ENCODE results near the gene C1orf56. TPM values are rescaled to one million over a fixed set of nuclear protein-coding genes. Genes with fewer than 3 reads are reported as not detected.

C1orf56 gene
- total RNA-seq, 6 donors from 2014 or later: 2.6 to 9.4 (median 3.8) TPM

- WGBS, 2 donors: 48 to 63% methylated on average over 2 of the region's 2 CpGs
- no peak for TF ChIP-seq CTCF (IDR thresholded peaks at IDR 0.05)
- peak in 1 of 2 donors; percentile 11 for TF ChIP-seq POLR2AphosphoS5 (IDR thresholded peaks at IDR 0.05)
- peak overlapping the region; percentile 52 to 65 (median 60) for H3K27ac ChIP-seq
- no peaks in the 10 kb centered on the region for H3K27me3 ChIP-seq
- no peaks in the 10 kb centered on the region for H3K9me3 ChIP-seq
- peak in 1 of 2 donors; percentile 68 for DNase-seq
- peaks cover 2 to 10% (median 7%) of the 10 kb centered on the region in 4 donors for H3K36me3 ChIP-seq
- H3K4me3 ChIP-seq: no peak overlapping the region
- peak; percentile 37 to 71 for ATAC-seq (ENCODE audit: low FRiP score in 2 of 2)
- peaks cover 31 to 56% (median 42%) of the 10 kb centered on the region in 4 donors for H3K4me1 ChIP-seq
Observed at GRCh38 chr1:151013518-151013917, 34.0 kb upstream of the C1orf56 start.

DNA sequence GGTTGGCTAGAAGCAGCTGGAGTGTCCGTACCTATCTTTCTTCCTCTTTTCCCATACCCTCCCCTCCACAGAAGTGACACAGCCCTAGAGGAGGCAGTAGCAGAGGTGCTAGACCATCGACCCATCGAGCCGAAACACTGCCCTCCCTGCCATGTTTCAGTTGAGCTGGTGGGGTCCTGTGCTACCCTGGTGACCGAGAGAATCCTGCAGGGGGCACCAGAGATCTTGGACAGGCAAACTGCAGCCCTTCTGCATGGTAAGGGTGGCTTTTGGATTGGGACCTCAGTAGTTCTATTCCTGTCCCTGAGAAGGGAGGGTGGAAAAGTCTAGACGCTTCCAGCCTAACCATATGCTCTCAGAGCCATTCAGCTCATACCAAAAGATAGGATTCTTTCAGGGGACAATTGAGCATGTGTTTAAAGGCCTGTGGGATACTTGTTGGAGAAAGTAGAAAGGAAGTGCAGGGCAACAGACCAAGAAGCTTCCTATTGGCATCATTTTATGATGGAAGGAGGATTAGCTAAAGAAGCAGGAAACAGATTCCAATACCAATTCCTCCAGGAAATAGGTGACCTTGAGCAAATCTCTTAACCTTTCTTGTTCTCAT lies 22.9 kb upstream of the C1orf56 start:
- peaks cover 0 to 3% (median 0%) of the 10 kb centered on the region in 4 donors for H3K4me1 ChIP-seq
- no peak overlapping the region for H3K4me3 ChIP-seq
- 22% methylated on average over 5 to 6 of the region's 6 CpGs for WGBS, 2 donors
- H3K36me3 ChIP-seq: peaks cover 11 to 42% (median 24%) of the 10 kb centered on the region in 4 donors
- H3K9me3 ChIP-seq: no peaks in the 10 kb centered on the region
- peak overlapping the region in 1 of 4 donors; percentile 14 for H3K27ac ChIP-seq
- no peaks in the 10 kb centered on the region for H3K27me3 ChIP-seq
- ATAC-seq (ENCODE audit: low FRiP score in 2 of 2): peak; percentile 90 to 93
- no peak for TF ChIP-seq POLR2A (IDR thresholded peaks at IDR 0.05)
- no peak for TF ChIP-seq EP300 (IDR thresholded peaks at IDR 0.05)
- peak; percentile 63 to 80 (median 72) for TF ChIP-seq CTCF (IDR thresholded peaks at IDR 0.05)
- DNase-seq: peak in 1 of 2 donors; percentile 87

DNA sequence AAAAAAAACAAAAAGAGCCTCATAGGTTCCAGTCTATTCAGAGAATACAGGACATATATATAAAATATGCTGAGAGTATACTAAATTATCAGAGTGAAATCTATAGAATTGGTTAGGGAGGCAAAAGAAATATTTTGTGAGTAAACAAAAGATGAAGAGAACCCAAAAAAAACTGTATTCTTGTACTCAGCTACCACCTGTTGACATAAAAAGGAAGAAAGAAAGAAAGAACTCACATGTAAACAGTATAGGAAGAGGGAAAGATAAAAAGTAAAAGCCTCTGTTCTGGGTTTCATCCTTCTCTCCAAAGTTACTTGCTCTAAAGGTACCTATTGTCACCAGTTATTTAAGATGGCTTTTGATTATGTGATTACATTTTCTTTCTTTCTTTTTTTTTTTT lies 21.1 kb upstream of the C1orf56 start:
- ATAC-seq (ENCODE audit: low FRiP score in 2 of 2): no peak

GRCh38 chr1:151032164-151032563 lies 15.4 kb upstream of the C1orf56 start:
- Histone ChIP-seq H3K4me3 (no peak overlapping the region), H3K36me3 (peaks cover 3 to 73% (median 39%) of the 10 kb centered on the region in 4 donors), H3K9me3 (no peaks in the 10 kb centered on the region), H3K27ac (no peak overlapping the region), H3K4me1 (peaks cover 0 to 4% (median 0%) of the 10 kb centered on the region in 4 donors), H3K27me3 (no peaks in the 10 kb centered on the region)
- DNase-seq: no peak
- no peak for ATAC-seq (ENCODE audit: low FRiP score in 2 of 2)
- 91 to 96% methylated on average over 8 of the region's 8 CpGs for WGBS, 2 donors
- TF ChIP-seq CTCF (IDR thresholded peaks at IDR 0.05) (no peak), POLR2AphosphoS5 (IDR thresholded peaks at IDR 0.05) (no peak), EP300 (IDR thresholded peaks at IDR 0.05) (no peak), POLR2A (IDR thresholded peaks at IDR 0.05) (no peak)

More for the DNA sequence above, 21.1 kb upstream of the C1orf56 start:
- H3K4me3 ChIP-seq: no peak overlapping the region
- H3K27ac ChIP-seq: no peak overlapping the region
- H3K9me3 ChIP-seq: no peaks in the 10 kb centered on the region
- no peaks in the 10 kb centered on the region for H3K27me3 ChIP-seq
- no peak for TF ChIP-seq POLR2AphosphoS5 (IDR thresholded peaks at IDR 0.05)
- no peak for TF ChIP-seq CTCF (IDR thresholded peaks at IDR 0.05)
- TF ChIP-seq POLR2A (IDR thresholded peaks at IDR 0.05): no peak
- TF ChIP-seq EP300 (IDR thresholded peaks at IDR 0.05): no peak
- no peak for DNase-seq
- peaks cover 0 to 3% (median 0%) of the 10 kb centered on the region in 4 donors for H3K4me1 ChIP-seq
- H3K36me3 ChIP-seq: peaks cover 11 to 60% (median 32%) of the 10 kb centered on the region in 4 donors

DNA sequence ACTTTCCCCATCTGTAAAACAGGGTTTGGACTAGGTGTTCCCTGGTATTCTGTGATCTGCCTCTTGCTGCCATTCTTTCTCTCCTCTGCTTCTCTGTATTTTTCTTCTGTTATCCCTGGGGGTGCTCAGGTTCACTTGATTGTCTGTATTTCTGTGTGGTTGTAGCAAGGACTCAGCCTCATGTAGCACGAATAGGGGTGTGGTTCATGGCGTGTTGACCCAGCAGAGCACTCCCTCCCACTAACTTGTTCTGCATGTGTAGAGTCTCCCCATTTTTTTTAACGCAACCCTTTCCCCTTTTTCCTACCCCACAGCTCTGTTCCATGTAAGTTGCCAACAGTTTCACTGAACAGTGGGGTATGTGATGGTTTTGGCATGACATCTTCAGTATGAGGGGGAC lies 12.4 kb upstream of the C1orf56 start:
- H3K36me3 ChIP-seq: peaks cover 0 to 47% (median 28%) of the 10 kb centered on the region in 4 donors
- no peaks in the 10 kb centered on the region for H3K27me3 ChIP-seq
- no peak overlapping the region for H3K4me3 ChIP-seq
- no peak for DNase-seq
- ATAC-seq (ENCODE audit: low FRiP score in 2 of 2): peak in 1 of 2 donors; percentile 54
- TF ChIP-seq POLR2AphosphoS5 (IDR thresholded peaks at IDR 0.05): no peak
- H3K4me1 ChIP-seq: peaks cover 0 to 5% (median 0%) of the 10 kb centered on the region in 4 donors
- WGBS, 2 donors: 85 to 92% methylated on average over 3 of the region's 3 CpGs
- H3K27ac ChIP-seq: no peak overlapping the region
- no peaks in the 10 kb centered on the region for H3K9me3 ChIP-seq
